Fibroblast of skin of left biceps (primary cell): ENCODE data around the gene CMTM3.
"Not testable (repeated sequence)": the region's sequence is repeated elsewhere in the genome, so short reads cannot be mapped to it uniquely, and the experiment has no call there.

ENCODE experiments used
- DNase-seq, 2 experiments: peaks; one replicate each; pipeline ENCODE4 v3.0.0-alpha.2; 2013; ENCODE audit warnings: low read depth in 2 of 2

Gene CMTM3

GRCh38 chr16:66661671-66662346 lies 57.3 kb downstream of the CMTM3 start:
- DNase-seq = not testable (repeated sequence)

- DNase-seq = no peak
Observed at GRCh38 chr16:66662445-66663194, 58.1 kb downstream of the CMTM3 start.
